RPMI7951 (cell line): ENCODE results near the gene C15orf40. TPM values are rescaled to one million over a fixed set of nuclear protein-coding genes. Genes with fewer than 3 reads are reported as not detected.
A peak's percentile ranks its signal among the peaks of the same experiment; 100 is the strongest.

Experiments used
- DNase-seq: peaks from one replicate; pipeline ENCODE4 v3.0.0-alpha.2; 2012; ENCODE audit warnings: low read depth
- total RNA-seq: library from RNA; depleted of rRNA; stranded (reverse); fragments of >200 nt; shearing (Covaris generic); gene quantifications from 2 replicates; pipeline ENCODE4 v1.2.3, GENCODE V29; 2014

The C15orf40 gene
- total RNA-seq, 1 experiment from 2014 or later = 20.2 TPM

- DNase-seq = no peak
Observed at GRCh38 chr15:82993144-82993543, 18.3 kb downstream of the C15orf40 start.

GRCh38 chr15:82992436-82992998 lies 18.9 kb downstream of the C15orf40 start:
- no peak for DNase-seq

DNA sequence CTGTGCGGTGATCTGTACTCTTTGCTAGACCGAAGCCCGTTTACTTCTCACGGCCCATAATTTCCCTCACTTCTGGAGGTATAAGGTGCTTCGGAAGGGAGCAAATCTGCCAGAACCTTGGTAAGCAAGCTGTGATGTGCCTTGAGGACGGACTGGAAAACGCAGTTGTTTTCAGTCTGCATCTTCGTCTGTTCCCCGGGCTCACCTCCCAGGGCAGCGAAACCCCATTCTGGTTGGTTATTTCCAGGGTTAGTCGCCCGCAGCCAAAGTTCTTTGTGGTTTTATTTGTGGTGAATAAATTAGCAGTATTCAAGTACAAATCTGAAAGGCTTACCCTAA lies 25.0 kb downstream of the C15orf40 start:
- DNase-seq = no peak

- peak; percentile 97 for DNase-seq
Observed at GRCh38 chr15:82985688-82986441, 25.6 kb downstream of the C15orf40 start, which contains the start of gene RAMAC. RAMAC (plus strand) TSS chr15:82986210; CDS start chr15:82989019, 2,809 bp downstream.

GRCh38 chr15:82980981-82981380 lies 30.5 kb downstream of the C15orf40 start:
- DNase-seq = no peak

DNA sequence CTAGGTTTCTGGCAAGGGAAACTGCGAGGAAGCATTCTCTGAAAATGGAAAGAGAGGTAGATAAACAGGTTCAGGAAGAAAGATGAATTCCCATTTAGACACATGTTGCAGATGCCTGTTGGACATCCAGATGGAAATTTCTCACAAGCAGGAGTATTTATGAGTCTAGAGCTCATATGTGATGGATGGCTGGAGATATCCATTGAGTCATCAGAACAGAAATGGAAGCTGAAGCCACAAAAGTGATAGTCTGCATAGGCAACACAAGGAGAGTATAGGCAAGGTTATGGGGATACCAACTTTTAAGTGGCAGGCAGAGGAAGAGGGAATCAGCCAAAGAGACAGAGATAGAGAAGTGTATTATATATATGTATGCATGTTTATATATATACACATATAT lies 31.7 kb downstream of the C15orf40 start:
- DNase-seq = no peak

- no peak for DNase-seq
Observed at GRCh38 chr15:82978438-82978837, 33.0 kb downstream of the C15orf40 start.

GRCh38 chr15:82977076-82977475 lies 34.4 kb downstream of the C15orf40 start:
- no peak for DNase-seq

DNA sequence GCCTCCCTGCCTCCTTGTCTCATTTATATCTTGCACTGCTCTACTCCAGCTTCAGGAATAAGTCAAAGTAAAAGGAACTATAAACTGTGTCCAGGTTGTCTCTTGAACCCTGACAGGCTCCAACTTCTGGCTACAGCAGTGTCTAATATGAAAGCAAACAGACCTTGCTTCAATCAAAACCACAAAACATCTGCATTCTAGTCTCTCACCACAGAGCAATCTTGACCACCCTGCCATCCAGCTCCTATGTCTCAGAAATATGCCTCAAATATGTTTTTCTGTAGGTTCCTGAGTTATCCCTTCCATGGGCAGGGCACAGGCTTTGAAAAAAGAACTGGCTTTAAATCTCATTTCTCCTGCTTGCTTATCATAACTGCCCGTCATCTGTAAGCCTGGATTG lies 38.4 kb downstream of the C15orf40 start:
- DNase-seq = no peak

DNA sequence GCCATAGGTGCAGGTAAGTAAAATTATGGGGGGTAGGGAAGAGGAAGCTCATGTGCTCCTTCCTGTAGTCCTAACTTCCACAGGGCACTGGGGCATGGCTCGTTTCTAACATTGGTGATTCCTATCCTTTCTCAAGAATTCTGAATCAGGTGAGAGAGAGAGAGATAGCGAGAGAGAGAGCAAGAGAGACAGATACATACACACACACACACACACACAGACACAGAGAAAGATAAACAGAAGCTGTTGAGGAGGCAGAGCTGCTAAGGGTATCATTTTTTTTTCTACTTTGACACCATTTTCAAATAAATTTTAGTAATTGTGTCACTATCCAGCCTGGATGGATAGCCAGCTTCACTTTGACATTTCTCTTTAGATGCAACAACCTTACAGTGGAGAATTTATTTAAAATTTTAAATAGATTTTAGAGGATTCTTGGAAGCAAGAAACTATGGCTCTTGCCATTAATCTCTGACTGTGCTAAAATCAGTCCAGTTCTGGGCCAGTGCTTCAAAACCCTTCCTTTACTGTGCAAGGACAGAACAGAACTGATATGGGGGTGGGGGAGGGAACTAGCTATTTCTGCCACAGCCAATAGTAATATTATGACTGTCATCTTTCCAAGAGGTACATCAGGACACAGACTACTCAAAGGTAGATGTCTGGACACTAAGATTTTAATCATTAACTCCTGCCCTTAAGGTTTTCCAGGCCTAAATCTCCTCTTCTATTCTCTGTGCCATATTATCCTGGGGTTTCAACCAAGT lies 40.0 kb downstream of the C15orf40 start:
- DNase-seq = no peak

- no peak for DNase-seq
Observed at GRCh38 chr15:82970696-82971095, 40.7 kb downstream of the C15orf40 start.

DNA sequence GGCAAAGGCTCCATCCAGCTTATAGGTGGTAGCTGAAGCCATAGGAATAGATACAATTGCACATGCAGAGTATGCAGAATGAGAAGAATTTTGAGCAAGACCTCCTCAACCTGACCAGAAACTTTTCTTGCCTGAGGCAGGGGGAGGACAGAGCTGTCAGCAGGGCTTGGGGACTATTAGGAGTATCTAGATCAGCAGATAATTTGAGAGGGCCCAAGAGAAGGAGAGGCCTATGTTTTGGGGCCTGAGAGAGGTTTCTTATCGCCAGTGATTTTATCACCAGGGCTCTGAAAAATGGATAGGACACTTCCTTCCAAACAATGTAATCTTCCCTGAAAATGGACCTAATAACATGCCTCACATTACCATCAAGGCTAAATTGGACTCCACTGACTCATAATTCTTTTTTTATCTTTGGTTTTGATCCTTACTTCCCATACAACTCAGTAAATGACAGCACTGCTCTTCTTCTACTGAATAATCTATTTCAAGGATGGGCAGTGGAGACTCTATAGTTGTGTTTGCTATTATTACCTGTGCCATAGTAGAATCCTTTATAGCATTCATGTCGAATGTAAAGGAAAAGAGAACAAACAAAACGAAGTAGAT lies 41.3 kb downstream of the C15orf40 start:
- DNase-seq = no peak

DNA sequence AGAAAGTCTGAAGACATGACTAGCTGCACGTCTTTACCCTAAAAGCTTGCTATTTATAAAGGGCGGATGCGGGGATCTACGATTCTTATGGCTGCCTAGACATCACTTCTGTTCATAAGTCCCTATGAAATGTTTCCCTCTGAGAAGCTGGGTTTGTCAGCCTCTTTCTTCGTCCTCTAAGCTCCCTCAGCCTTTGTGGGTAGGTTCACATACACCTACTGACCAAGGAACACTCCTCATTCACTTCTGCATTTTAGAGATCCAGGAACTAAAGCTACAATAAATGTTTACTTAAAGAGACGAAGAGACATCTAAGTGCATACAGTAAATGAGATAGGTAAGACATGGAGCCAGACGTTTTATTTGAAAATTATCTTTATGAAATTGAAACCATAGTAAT lies 42.1 kb downstream of the C15orf40 start:
- no peak for DNase-seq

- DNase-seq = peak; percentile 83
Observed at GRCh38 chr15:82968066-82968465, 43.4 kb downstream of the C15orf40 start.

GRCh38 chr15:82966671-82967071 lies 44.8 kb downstream of the C15orf40 start:
- DNase-seq = no peak

- no peak for DNase-seq
Observed at GRCh38 chr15:82964890-82965289, 46.5 kb downstream of the C15orf40 start.

GRCh38 chr15:82963471-82964341 lies 47.7 kb downstream of the C15orf40 start:
- no peak for DNase-seq

GRCh38 chr15:82960766-82961165 lies 50.7 kb downstream of the C15orf40 start:
- DNase-seq = no peak

DNA sequence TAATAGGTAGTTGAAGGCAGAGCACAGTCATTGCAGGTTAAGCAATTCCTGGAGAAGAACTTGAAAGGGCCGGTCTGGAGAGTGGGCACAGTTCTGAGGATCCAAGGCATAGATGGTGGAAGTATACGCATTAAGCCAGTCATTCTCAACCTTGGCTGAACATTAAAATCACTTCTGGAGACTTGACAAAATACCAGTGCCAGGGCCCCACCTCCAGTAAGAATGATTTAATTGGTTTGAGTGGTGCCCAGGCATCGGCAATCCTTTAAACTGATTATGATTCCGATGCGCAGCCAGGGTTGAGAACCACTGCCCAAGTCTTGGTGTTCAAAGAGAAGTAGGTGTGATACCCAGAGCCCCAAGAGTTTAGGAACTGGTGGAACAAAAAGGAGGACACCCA lies 52.0 kb downstream of the C15orf40 start:
- no peak for DNase-seq

GRCh38 chr15:82958638-82959037 lies 52.8 kb downstream of the C15orf40 start:
- no peak for DNase-seq
